Suprapubic skin (tissue), 4 donors: Measurements from ENCODE around the gene STOML2. TPM values are rescaled to one million over a fixed set of nuclear protein-coding genes. Genes with fewer than 3 reads are reported as not detected.

ENCODE experiments used
- DNase-seq, 2 donors: peaks; one replicate each; pipeline ENCODE4 v3.0.0-alpha.2; 2019; ENCODE audit warnings: low spot score in 2 of 2
- H3K27ac ChIP-seq: fragments of 200-600 bp; sonication (generic); one replicate; pipeline ENCODE4 v1.5.1; 2019
- H3K27me3 ChIP-seq: fragments of 200-600 bp; sonication (generic); one replicate; pipeline ENCODE4 v1.5.1; 2019
- H3K36me3 ChIP-seq: fragments of 200-600 bp; sonication (generic); one replicate; pipeline ENCODE4 v1.5.1; 2019
- H3K4me1 ChIP-seq: fragments of 200-600 bp; sonication (generic); one replicate; pipeline ENCODE4 v1.5.1; 2019
- H3K4me3 ChIP-seq: fragments of 200-600 bp; sonication (generic); one replicate; pipeline ENCODE4 v1.5.1; 2019; ENCODE audit warnings: mild to moderate bottlenecking
- H3K9me3 ChIP-seq: fragments of 200-600 bp; sonication (generic); one replicate; pipeline ENCODE4 v1.5.1; 2019
- EP300 ChIP-seq: sonication (generic); formaldehyde crosslinking; IDR thresholded peaks from one replicate; pipeline ENCODE4 v1.6.1; 2017; ENCODE audit warnings: antibody characterized with exemption
- POLR2A ChIP-seq, 2 donors: fragments of 450-650 bp; IDR thresholded peaks; one replicate each; pipeline ENCODE4 v1.6.1; 2017; ENCODE audit warnings: antibody characterized with exemption in 2 of 2, mild to moderate bottlenecking in 2 of 2, moderate library complexity in 2 of 2
- POLR2AphosphoS5 ChIP-seq, 3 donors: sonication (generic); formaldehyde crosslinking; IDR thresholded peaks; one replicate each; pipeline ENCODE4 v1.6.1; 2017; ENCODE audit warnings: antibody characterized with exemption in 3 of 3
- WGBS: methylation state at CpG from one replicate; pipeline ENCODE4 v1.1.5; 2018; 5-methylcytosine and 5-hydroxymethylcytosine counted together
- total RNA-seq, 4 donors: library from RNA; depleted of rRNA; stranded (reverse); fragments of >200 nt; gene quantifications; one replicate each; pipeline ENCODE4 v1.1.0, GENCODE V29; 2016
- TF ChIP-seq, protein P1 (sequence below), 2 donors: fragments of 200-600 bp in 1 of 2; fragments of 450-650 bp in 1 of 2; sonication (generic) in 1 of 2; IDR thresholded peaks; one replicate each; pipeline ENCODE4 v1.5.1; 2016 to 2019; ENCODE audit warnings: antibody characterized with exemption in 2 of 2, mild to moderate bottlenecking in 1 of 2, moderate library complexity in 1 of 2

Gene STOML2
- total RNA-seq, 4 donors from 2014 or later = 48.8 to 99.2 (median 91.1) TPM

DNA sequence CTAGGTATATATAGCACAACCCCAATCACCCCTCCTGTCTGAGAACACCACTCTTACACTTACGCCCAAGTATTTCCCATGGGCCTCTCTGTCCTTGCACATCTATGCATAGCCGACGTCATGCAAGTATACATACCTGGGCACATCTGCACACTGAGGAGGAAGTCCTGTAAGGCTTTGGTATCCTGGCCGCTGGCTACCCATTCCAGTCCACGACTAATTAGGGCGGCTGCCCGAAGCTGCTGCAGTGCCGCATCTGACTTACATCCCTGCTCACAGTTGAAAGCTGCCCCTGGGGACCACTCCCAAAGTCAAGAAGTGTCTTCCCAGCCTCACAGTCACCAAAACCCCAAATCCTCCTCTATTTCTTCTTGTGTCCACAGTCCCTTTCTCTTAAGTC lies 28.1 kb downstream of the STOML2 start:
- 96% methylated on average over 8 of the region's 8 CpGs for WGBS
- DNase-seq = no peak
- no peaks in the 10 kb centered on the region for H3K36me3 ChIP-seq
- no peak overlapping the region for H3K4me3 ChIP-seq
- H3K9me3 ChIP-seq = no peaks in the 10 kb centered on the region
- H3K27me3 ChIP-seq = no peaks in the 10 kb centered on the region
- no peak overlapping the region for H3K27ac ChIP-seq
- TF ChIP-seq POLR2A (IDR thresholded peaks at IDR 0.05) = no peak
- TF ChIP-seq POLR2AphosphoS5 (IDR thresholded peaks at IDR 0.05) = no peak
- TF ChIP-seq EP300 = no peak
- TF ChIP-seq, protein P1, sequence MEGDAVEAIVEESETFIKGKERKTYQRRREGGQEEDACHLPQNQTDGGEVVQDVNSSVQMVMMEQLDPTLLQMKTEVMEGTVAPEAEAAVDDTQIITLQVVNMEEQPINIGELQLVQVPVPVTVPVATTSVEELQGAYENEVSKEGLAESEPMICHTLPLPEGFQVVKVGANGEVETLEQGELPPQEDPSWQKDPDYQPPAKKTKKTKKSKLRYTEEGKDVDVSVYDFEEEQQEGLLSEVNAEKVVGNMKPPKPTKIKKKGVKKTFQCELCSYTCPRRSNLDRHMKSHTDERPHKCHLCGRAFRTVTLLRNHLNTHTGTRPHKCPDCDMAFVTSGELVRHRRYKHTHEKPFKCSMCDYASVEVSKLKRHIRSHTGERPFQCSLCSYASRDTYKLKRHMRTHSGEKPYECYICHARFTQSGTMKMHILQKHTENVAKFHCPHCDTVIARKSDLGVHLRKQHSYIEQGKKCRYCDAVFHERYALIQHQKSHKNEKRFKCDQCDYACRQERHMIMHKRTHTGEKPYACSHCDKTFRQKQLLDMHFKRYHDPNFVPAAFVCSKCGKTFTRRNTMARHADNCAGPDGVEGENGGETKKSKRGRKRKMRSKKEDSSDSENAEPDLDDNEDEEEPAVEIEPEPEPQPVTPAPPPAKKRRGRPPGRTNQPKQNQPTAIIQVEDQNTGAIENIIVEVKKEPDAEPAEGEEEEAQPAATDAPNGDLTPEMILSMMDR (IDR thresholded peaks at IDR 0.05) = no peak
- H3K4me1 ChIP-seq = peaks cover 34% of the 10 kb centered on the region

DNA sequence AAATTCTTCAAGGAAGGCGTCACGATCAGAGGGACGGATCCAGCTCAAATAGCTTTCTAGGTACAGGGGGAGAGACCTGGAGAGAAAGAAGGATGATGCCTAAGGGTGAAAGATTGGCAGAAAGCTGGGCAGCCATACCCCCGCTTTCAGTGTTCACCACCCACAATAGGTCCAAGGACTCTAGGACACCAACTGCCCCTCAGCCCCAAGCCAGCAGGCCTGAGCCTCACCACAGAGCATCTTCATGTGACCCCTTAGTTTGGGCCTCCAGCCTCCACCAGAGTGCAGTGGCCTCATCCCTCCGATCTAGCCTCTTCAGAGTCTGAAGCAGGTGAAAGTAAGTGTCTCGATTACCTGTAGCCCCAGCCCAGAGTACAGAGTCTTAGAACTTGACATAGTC lies 28.8 kb downstream of the STOML2 start:
- TF ChIP-seq POLR2A (IDR thresholded peaks at IDR 0.05) = no peak
- TF ChIP-seq EP300 = no peak
- TF ChIP-seq, protein P1 (IDR thresholded peaks at IDR 0.05) = no peak
- no peak for TF ChIP-seq POLR2AphosphoS5 (IDR thresholded peaks at IDR 0.05)
- no peak for DNase-seq

DNA sequence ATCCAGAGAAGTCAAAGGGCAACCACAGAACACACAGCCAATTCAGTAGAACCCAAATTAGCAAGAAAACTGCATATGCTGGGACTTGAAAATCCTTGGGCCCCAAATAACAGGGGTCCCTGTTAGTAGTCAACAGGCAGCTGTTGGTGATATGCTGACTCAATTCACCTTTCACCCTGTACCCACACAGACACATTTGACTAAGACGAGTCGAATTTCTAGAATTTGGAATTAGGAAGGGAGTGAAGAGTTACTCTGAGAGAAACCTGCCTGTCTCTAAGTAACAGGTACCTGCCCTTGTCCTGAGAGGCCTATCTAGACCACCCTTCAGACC lies 29.7 kb downstream of the STOML2 start:
- DNase-seq = no peak
- Histone ChIP-seq H3K27me3 (no peaks in the 10 kb centered on the region), H3K4me1 (peaks cover 35% of the 10 kb centered on the region), H3K9me3 (no peaks in the 10 kb centered on the region), H3K4me3 (no peak overlapping the region), H3K27ac (no peak overlapping the region), H3K36me3 (no peaks in the 10 kb centered on the region)
- WGBS = 92% methylated on average over 2 of the region's 2 CpGs
- TF ChIP-seq EP300 (no peak), POLR2A (IDR thresholded peaks at IDR 0.05) (no peak), POLR2AphosphoS5 (IDR thresholded peaks at IDR 0.05) (no peak)
- TF ChIP-seq, protein P1 (IDR thresholded peaks at IDR 0.05) = no peak

More for the DNA sequence above, 28.8 kb downstream of the STOML2 start:
- Histone ChIP-seq H3K27ac (no peak overlapping the region), H3K27me3 (no peaks in the 10 kb centered on the region), H3K36me3 (no peaks in the 10 kb centered on the region), H3K4me1 (peaks cover 35% of the 10 kb centered on the region), H3K4me3 (no peak overlapping the region), H3K9me3 (no peaks in the 10 kb centered on the region)
- WGBS = 93% methylated on average over 6 of the region's 6 CpGs

GRCh38 chr9:35072461-35073278 lies 30.3 kb downstream of the STOML2 start, which contains the start of gene VCP:
TSS of gene VCP (minus strand) at chr9:35072625. CDS start at chr9:35072353, 272 bp downstream.
- Histone ChIP-seq H3K36me3 (peaks cover 5% of the 10 kb centered on the region), H3K27me3 (no peaks in the 10 kb centered on the region), H3K4me1 (peaks cover 31% of the 10 kb centered on the region), H3K27ac (peak within 1 kb of the TSS; percentile 100), H3K9me3 (no peaks in the 10 kb centered on the region), H3K4me3 (peak within 1 kb of the TSS; percentile 96)
- peak; percentile 99 to 100 for DNase-seq
- TF ChIP-seq POLR2AphosphoS5 (IDR thresholded peaks at IDR 0.05) (peak; percentile 52 to 88 (median 73)), POLR2A (IDR thresholded peaks at IDR 0.05) (peak in 1 of 2 donors; percentile 82), EP300 (no peak)
- TF ChIP-seq, protein P1 (IDR thresholded peaks at IDR 0.05) = no peak
- WGBS = 6% methylated on average over 30 of the region's 54 CpGs

DNA sequence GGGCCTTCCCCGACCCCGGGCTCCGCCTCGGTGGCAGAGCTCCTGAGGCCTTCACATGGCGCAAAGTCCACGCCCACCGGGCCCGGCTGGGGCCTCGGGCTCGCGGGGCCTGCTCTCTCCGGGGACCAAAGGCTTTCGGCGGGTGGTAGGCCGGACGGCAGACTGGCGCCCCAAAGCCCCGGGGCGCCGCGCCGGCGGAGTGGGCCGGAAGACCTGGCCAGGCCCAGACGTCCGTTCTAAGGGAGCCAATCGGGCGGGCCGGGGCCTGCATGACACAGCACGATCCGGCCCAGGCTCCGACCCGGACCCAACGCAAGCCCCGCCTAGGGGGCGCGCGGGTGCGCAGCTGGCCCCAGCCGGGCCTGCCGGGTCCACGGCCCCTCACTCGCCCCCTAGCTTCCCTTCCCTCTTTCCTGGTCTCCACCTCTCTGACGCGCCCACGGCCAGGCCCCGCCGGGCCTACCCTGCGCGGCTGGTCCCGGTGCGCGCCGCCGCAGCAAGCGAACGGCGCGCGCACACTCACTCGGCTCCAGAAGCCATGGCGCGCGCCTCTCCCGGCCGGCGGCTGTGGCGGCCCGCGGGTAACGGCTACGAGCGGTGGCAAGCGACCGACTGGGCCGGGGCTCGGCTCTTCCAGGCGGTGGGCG lies 31.0 kb downstream of the STOML2 start:
- H3K27ac ChIP-seq = peak overlapping the region; percentile 100
- no peaks in the 10 kb centered on the region for H3K9me3 ChIP-seq
- peaks cover 12% of the 10 kb centered on the region for H3K36me3 ChIP-seq
- no peaks in the 10 kb centered on the region for H3K27me3 ChIP-seq
- H3K4me3 ChIP-seq = peak overlapping the region; percentile 96
- 0% methylated on average over 11 of the region's 79 CpGs for WGBS
- peaks cover 31% of the 10 kb centered on the region for H3K4me1 ChIP-seq
- TF ChIP-seq POLR2AphosphoS5 (IDR thresholded peaks at IDR 0.05) = peak in 2 of 3 donors; percentile 7 to 51
- no peak for TF ChIP-seq EP300
- TF ChIP-seq, protein P1 (IDR thresholded peaks at IDR 0.05) = peak in 1 of 2 donors; percentile 42
- peak in 1 of 2 donors; percentile 27 for TF ChIP-seq POLR2A (IDR thresholded peaks at IDR 0.05)
- DNase-seq = peak; percentile 91 to 93
